HCT116 (cell line): ENCODE measurements around the gene PRSS53. TPM values are rescaled to one million over a fixed set of nuclear protein-coding genes. Genes with fewer than 3 reads are reported as not detected.

Experiments used
- ATAC-seq: fragments of 200-7000 bp; cut with Tn5 transposase; 2 replicates; pipeline ENCODE4 v1.9.1; 2020; ENCODE audit warnings: mild to moderate bottlenecking, moderate library complexity
- BruUV-seq: library from RNA; stranded (reverse); fragments of 400-500 nt; replicated peaks from 2 replicates; lab custom pipeline; 2021; lab: Mats Ljungman, UMichigan
- CTCF ChIA-PET: fragments of 300-600 bp; sonication (Branson Sonifier 250); formaldehyde crosslinking; loops from one replicate; lab custom pipeline; 2021; ENCODE audit warnings: antibody characterized with exemption; lab: Charles Lee
- POLR2A ChIA-PET: fragments of 300-600, 350-600 bp; sonication (Branson Sonifier 250); formaldehyde crosslinking; loops from one replicate; lab custom pipeline; 2021; ENCODE audit warnings: antibody characterized with exemption; lab: Charles Lee
- RAD21 ChIA-PET, 2 experiments: fragments of 300-600 bp; sonication (Branson Sonifier 250); formaldehyde crosslinking; loops; one replicate each; lab custom pipeline; 2023; ENCODE audit warnings: low total read pairs in 2 of 2; ENCODE audit not compliant: uncharacterized antibody in 2 of 2, unreplicated experiment in 2 of 2, low non-redundant PET in 1 of 2; lab: Charles Lee
- DNase-seq: peaks from one replicate; pipeline ENCODE4 v3.0.0-alpha.2; 2010; ENCODE audit warnings: low read depth, low spot score
- H2AFZ ChIP-seq: fragments of 200-600 bp; shearing (Covaris generic), sonication (generic); 2 replicates; pipeline ENCODE4 v1.6.1; 2017; ENCODE audit warnings: low read depth, mixed run types, mixed read lengths, antibody characterized with exemption, low read length; ENCODE audit not compliant: poor library complexity, severe bottlenecking
- H3K27ac ChIP-seq: 2 replicates; pipeline ENCODE4 v1.5.1; 2012; ENCODE audit warnings: low read depth, low read length
- H3K27me3 ChIP-seq: fragments of 200-600 bp; sonication (generic); 2 replicates; pipeline ENCODE4 v1.6.1; 2016; ENCODE audit warnings: mixed run types, low read length, mixed read lengths; ENCODE audit not compliant: insufficient read depth
- H3K36me3 ChIP-seq, 2 experiments: fragments of 200-500 bp in 1 of 2; fragments of 200-600 bp in 1 of 2; sonication (Bioruptor generic) in 1 of 2; sonication (generic) in 1 of 2; 2 replicates each; pipeline versions ENCODE4 v1.5.1 to v1.6.1; 2014 to 2016; ENCODE audit warnings: low read length in 2 of 2, inconsistent platforms in 1 of 2, mixed read lengths in 1 of 2, mixed run types in 1 of 2; ENCODE audit not compliant: insufficient read depth in 2 of 2, control insufficient read depth in 1 of 2
- H3K4me1 ChIP-seq, 2 experiments: fragments of 200-600 bp in 1 of 2; sonication (generic) in 1 of 2; 2 replicates each; pipeline versions ENCODE4 v1.5.1 to v1.6.1; 2012 to 2017; ENCODE audit warnings: low read length in 2 of 2, inconsistent platforms in 1 of 2, mild to moderate bottlenecking in 1 of 2, mixed read lengths in 1 of 2, mixed run types in 1 of 2, moderate library complexity in 1 of 2; ENCODE audit not compliant: insufficient read depth in 2 of 2, control insufficient read depth in 1 of 2
- H3K4me2 ChIP-seq: fragments of 200-600 bp; sonication (generic); 2 replicates; pipeline ENCODE4 v1.6.1; 2017; ENCODE audit warnings: mixed run types, low read length, mixed read lengths
- H3K4me3 ChIP-seq, 2 experiments: fragments of 200-600 bp in 1 of 2; sonication (generic) in 1 of 2; replicated peaks in 1 of 2; 2 replicates each; pipeline ENCODE4 v1.5.1; 2011 to 2016; ENCODE audit warnings: low read length in 2 of 2, control low read depth in 1 of 2, low read depth in 1 of 2, mild to moderate bottlenecking in 1 of 2, mixed read lengths in 1 of 2, mixed run types in 1 of 2
- H3K79me2 ChIP-seq: fragments of 200-600 bp; sonication (generic); 2 replicates; pipeline ENCODE4 v1.6.1; 2017; ENCODE audit warnings: mild to moderate bottlenecking, mixed run types, low read length, moderate library complexity, mixed read lengths; ENCODE audit not compliant: insufficient read depth
- H3K9ac ChIP-seq: fragments of 200-600 bp; sonication (generic); 2 replicates; pipeline ENCODE4 v1.6.1; 2016; ENCODE audit warnings: low read length, mixed read lengths
- H3K9me2 ChIP-seq: fragments of 200-600 bp; sonication (generic), shearing (Covaris generic); 2 replicates; pipeline ENCODE4 v1.6.1; 2017; ENCODE audit warnings: mixed run types, mild to moderate bottlenecking, moderate library complexity; ENCODE audit not compliant: insufficient read depth
- H3K9me3 ChIP-seq, 2 experiments: fragments of 200-500 bp in 1 of 2; fragments of 200-600 bp in 1 of 2; sonication (Bioruptor generic) in 1 of 2; sonication (generic) in 1 of 2; 2 replicates each; pipeline ENCODE4 v1.6.1; 2014 to 2017; ENCODE audit warnings: low read length in 2 of 2, mixed read lengths in 2 of 2, inconsistent platforms in 1 of 2, low read depth in 1 of 2, mild to moderate bottlenecking in 1 of 2, mixed run types in 1 of 2, moderate library complexity in 1 of 2; ENCODE audit not compliant: control insufficient read depth in 1 of 2, insufficient read depth in 1 of 2
- H4K20me1 ChIP-seq: fragments of 200-600 bp; sonication (generic), shearing (Covaris generic); 2 replicates; pipeline ENCODE4 v1.6.1; 2017; ENCODE audit warnings: mixed run types, mild to moderate bottlenecking, moderate library complexity; ENCODE audit not compliant: insufficient read depth
- ATF3 ChIP-seq: IDR thresholded peaks from 2 replicates; pipeline ENCODE4 v1.6.1; 2012
- CBX3 ChIP-seq: IDR thresholded peaks from 2 replicates; pipeline ENCODE4 v1.6.1; 2012; ENCODE audit warnings: low read depth
- CTCF ChIP-seq, 3 experiments: fragments of 200-600 bp in 1 of 3; sonication (generic) in 1 of 3; IDR thresholded peaks in 2 of 3; conservative IDR thresholded peaks in 1 of 3; 2 replicates each; pipeline ENCODE4 v1.5.1; 2012 to 2017; ENCODE audit warnings: low read depth in 2 of 3, low read length in 2 of 3, antibody characterized with exemption in 1 of 3, borderline replicate concordance in 1 of 3, control low read depth in 1 of 3, mild to moderate bottlenecking in 1 of 3, mixed read lengths in 1 of 3, mixed run types in 1 of 3, moderate library complexity in 1 of 3; ENCODE audit not compliant: insufficient read depth in 1 of 3
- EGR1 ChIP-seq: IDR thresholded peaks from 2 replicates; pipeline ENCODE4 v1.6.1; 2012; ENCODE audit warnings: low read depth
- ELF1 ChIP-seq: IDR thresholded peaks from 2 replicates; pipeline ENCODE4 v1.6.1; 2012; ENCODE audit warnings: low read depth, borderline replicate concordance
- EZH2phosphoT487 ChIP-seq: fragments of 200-600 bp; IDR thresholded peaks from 2 replicates; pipeline ENCODE4 v1.6.1; 2018; ENCODE audit warnings: antibody characterized with exemption, borderline replicate concordance
- FOSL1 ChIP-seq: IDR thresholded peaks from 2 replicates; pipeline ENCODE4 v1.6.1; 2012; ENCODE audit warnings: low read depth
- MAX ChIP-seq: IDR thresholded peaks from 2 replicates; pipeline ENCODE4 v1.6.1; 2012
- POLR2AphosphoS5 ChIP-seq: IDR thresholded peaks from 2 replicates; pipeline ENCODE4 v1.6.1; 2011; ENCODE audit warnings: mild to moderate bottlenecking, low read depth, low read length, moderate library complexity
- RAD21 ChIP-seq: IDR thresholded peaks from 2 replicates; pipeline ENCODE4 v1.6.1; 2012; ENCODE audit warnings: low read depth, mild to moderate bottlenecking
- SIN3A ChIP-seq: IDR thresholded peaks from 2 replicates; pipeline ENCODE4 v1.6.1; 2012; ENCODE audit warnings: low read depth
- SP1 ChIP-seq: IDR thresholded peaks from 2 replicates; pipeline ENCODE4 v1.6.1; 2012; ENCODE audit warnings: low read depth
- SRF ChIP-seq: IDR thresholded peaks from 2 replicates; pipeline ENCODE4 v1.6.1; 2012; ENCODE audit warnings: low read depth
- TCF7L2 ChIP-seq: IDR thresholded peaks from 2 replicates; pipeline ENCODE4 v1.7.0; 2011; ENCODE audit warnings: borderline replicate concordance, inconsistent platforms; ENCODE audit not compliant: insufficient read depth, insufficient read length; ENCODE audit errors: extremely low read depth
- ZBTB33 ChIP-seq: IDR thresholded peaks from 2 replicates; pipeline ENCODE4 v1.6.1; 2011; ENCODE audit warnings: mild to moderate bottlenecking, low read length, moderate library complexity; ENCODE audit not compliant: insufficient replicate concordance; ENCODE audit errors: extremely low read depth
- ZFX ChIP-seq: fragments of 450-650 bp; IDR thresholded peaks from 2 replicates; pipeline ENCODE4 v1.6.1; 2017
- ZNF274 ChIP-seq: fragments of 200-500 bp; sonication (Bioruptor generic); IDR thresholded peaks from 2 replicates; pipeline ENCODE4 v1.6.1; 2014; ENCODE audit warnings: mild to moderate bottlenecking, low read depth, low read length, inconsistent platforms
- intact Hi-C: fragments of 100-400 bp; cut with micrococcal nuclease; formaldehyde crosslinking; loops from 2 replicates; pipeline ENCODE4 v1.10.0; 2022
- total RNA-seq: library from RNA; stranded (reverse); gene quantifications from one replicate; pipeline ENCODE4 v1.2.1, GENCODE V29; 2021; ENCODE audit not compliant: unreplicated experiment

Gene PRSS53
- total RNA-seq, 1 experiment from 2014 or later: 11.6 TPM

- H3K4me2 ChIP-seq: peak overlapping the region; percentile 83
- peaks cover 16% of the 10 kb centered on the region for H3K79me2 ChIP-seq
- peak overlapping the region; percentile 83 to 98 for H3K4me3 ChIP-seq
- no peaks in the 10 kb centered on the region for H3K9me2 ChIP-seq
- H2AFZ ChIP-seq: no peak overlapping the region
- intact Hi-C loops: loop anchor here (5.0 kb wide), 1 partner anchor 335 kb away; the partner anchor contains the start of gene ZNF843
- CTCF ChIA-PET: interaction anchor here (0.7 kb wide), 1 partner anchor 9 kb away, joined by 3 read pairs; no protein-coding TSS in a partner anchor
- no peaks in the 10 kb centered on the region for H3K27me3 ChIP-seq
- RAD21 ChIA-PET: no interaction called here
- no peaks in the 10 kb centered on the region for H3K9me3 ChIP-seq
- TF ChIP-seq RAD21 (no peak), ZBTB33 (no peak), SIN3A (no peak), TCF7L2 (no peak), FOSL1 (no peak), ATF3 (no peak), SRF (no peak), CBX3 (no peak), ELF1 (no peak), MAX (no peak), ZFX (no peak), ZNF274 (no peak), CTCF (IDR thresholded peaks at IDR 0.05 in 2 of 3, conservative IDR thresholded peaks at IDR 0.05 in 1 of 3; ENCODE audit: borderline replicate concordance in 1 of 3, insufficient read depth in 1 of 3, low read depth in 2 of 3, low read length in 2 of 3) (no peak), POLR2AphosphoS5 (no peak), SP1 (no peak), EZH2phosphoT487 (no peak), EGR1 (no peak)
- DNase-seq: no peak
- no peak overlapping the region for H3K27ac ChIP-seq
- peaks cover 10 to 26% of the 10 kb centered on the region in 2 experiments; a peak in 3 of 4 replicates for H3K4me1 ChIP-seq
- no peaks in the 10 kb centered on the region for H4K20me1 ChIP-seq
- BruUV-seq: no TSS peak
- H3K9ac ChIP-seq: peak overlapping the region; percentile 90; the same call in 1 of the 2 replicates
- POLR2A ChIA-PET: interaction anchor here (1.3 kb wide), 1 partner anchor 10 kb away, joined by 3 read pairs; the partner anchor contains the start of gene KAT8
- ATAC-seq: no peak
- peaks cover 11 to 31% of the 10 kb centered on the region in 2 experiments for H3K36me3 ChIP-seq
Observed at GRCh38 chr16:31107465-31107867, 18.7 kb upstream of the PRSS53 start.
